WTC11 (cell line): ENCODE results near the gene ZNF248. TPM values are rescaled to one million over a fixed set of nuclear protein-coding genes. Genes with fewer than 3 reads are reported as not detected.

Experiments
- ATAC-seq: fragments of 200-7000 bp; cut with Tn5 transposase; 2 replicates; pipeline ENCODE4 v1.10.0; 2021; ENCODE audit warnings: mild to moderate bottlenecking, moderate library complexity
- CTCF ChIA-PET: fragments of 300-600 bp; sonication (Branson Sonifier 250); formaldehyde crosslinking; loops from one replicate; lab custom pipeline; 2021; ENCODE audit warnings: antibody characterized with exemption; lab: Charles Lee
- POLR2A ChIA-PET: fragments of 350-600 bp; sonication (Branson Sonifier 250); formaldehyde crosslinking; loops from one replicate; lab custom pipeline; 2021; ENCODE audit warnings: antibody characterized with exemption; lab: Charles Lee
- DNase-seq: peaks from one replicate; pipeline ENCODE4 v3.0.0; 2021; ENCODE audit warnings: low spot score
- H3K27ac Mint-ChIP-seq: 2 replicates; pipeline ENCODE4 v1.8.0; 2021; ENCODE audit warnings: mixed read lengths
- H3K27me3 Mint-ChIP-seq: 2 replicates; pipeline ENCODE4 v1.8.0; 2021; ENCODE audit warnings: low read depth, mild to moderate bottlenecking, moderate library complexity, mixed read lengths
- H3K36me3 Mint-ChIP-seq: 2 replicates; pipeline ENCODE4 v1.8.0; 2021; ENCODE audit warnings: mixed read lengths
- H3K4me1 Mint-ChIP-seq: 2 replicates; pipeline ENCODE4 v1.8.0; 2022; ENCODE audit warnings: mixed read lengths
- H3K4me3 Mint-ChIP-seq: 2 replicates; pipeline ENCODE4 v1.8.0; 2021; ENCODE audit warnings: mild to moderate bottlenecking, moderate library complexity, mixed read lengths
- H3K9me3 Mint-ChIP-seq: 2 replicates; pipeline ENCODE4 v1.8.0; 2021; ENCODE audit warnings: mixed read lengths
- AFF4 ChIP-seq: sonication (generic); formaldehyde crosslinking; IDR thresholded peaks from 2 replicates; pipeline ENCODE4 v1.8.1; 2023; ENCODE audit warnings: mild to moderate bottlenecking, missing genetic modification reagents, borderline replicate concordance
- ATF1 ChIP-seq: sonication (generic); formaldehyde crosslinking; IDR thresholded peaks from 2 replicates; pipeline ENCODE4 v1.8.1; 2023; ENCODE audit warnings: mild to moderate bottlenecking, moderate library complexity, missing genetic modification reagents
- CDX4 ChIP-seq: fragments of 250-450 bp; sonication (Bioruptor Pico); IDR thresholded peaks from 2 replicates; pipeline ENCODE4 v1.9.0; 2021; ENCODE audit warnings: moderate library complexity, mild to moderate bottlenecking, inconsistent platforms, borderline replicate concordance
- CREM ChIP-seq: sonication (generic); formaldehyde crosslinking; IDR thresholded peaks from 2 replicates; pipeline ENCODE4 v1.8.1; 2022; ENCODE audit warnings: mild to moderate bottlenecking, missing genetic modification reagents, moderate library complexity
- ERG ChIP-seq: fragments of 250-450 bp; sonication (Bioruptor Pico); IDR thresholded peaks from 2 replicates; pipeline ENCODE4 v1.8.0; 2021; ENCODE audit warnings: mild to moderate bottlenecking
- GTF2I ChIP-seq: fragments of 250-450 bp; sonication (Bioruptor Pico); conservative IDR thresholded peaks from 2 replicates; pipeline ENCODE4 v1.4.0; 2021; ENCODE audit warnings: mild to moderate bottlenecking
- IRF1 ChIP-seq: sonication (generic); formaldehyde crosslinking; IDR thresholded peaks from 2 replicates; pipeline ENCODE4 v1.8.0; 2023; ENCODE audit warnings: missing genetic modification reagents
- IRF2 ChIP-seq: sonication (generic); formaldehyde crosslinking; IDR thresholded peaks from 2 replicates; pipeline ENCODE4 v1.8.0; 2022; ENCODE audit warnings: low read depth, missing genetic modification reagents, borderline replicate concordance
- MAX ChIP-seq: sonication (generic); formaldehyde crosslinking; IDR thresholded peaks from 2 replicates; pipeline ENCODE4 v1.8.0; 2022; ENCODE audit warnings: mild to moderate bottlenecking, missing genetic modification reagents
- NR2C2 ChIP-seq: sonication (generic); formaldehyde crosslinking; IDR thresholded peaks from 2 replicates; pipeline ENCODE4 v1.8.0; 2022; ENCODE audit warnings: mild to moderate bottlenecking, missing genetic modification reagents
- SMAD4 ChIP-seq: sonication (generic); formaldehyde crosslinking; IDR thresholded peaks from 2 replicates; pipeline ENCODE4 v1.8.0; 2022; ENCODE audit warnings: mild to moderate bottlenecking, missing genetic modification reagents
- ZNF138 ChIP-seq: sonication (generic); formaldehyde crosslinking; conservative IDR thresholded peaks from 2 replicates; pipeline ENCODE4 v1.8.1; 2022; ENCODE audit warnings: mild to moderate bottlenecking, moderate library complexity, missing genetic modification reagents
- ZNF219 ChIP-seq: sonication (generic); formaldehyde crosslinking; IDR thresholded peaks from 2 replicates; pipeline ENCODE4 v1.8.0; 2023; ENCODE audit warnings: missing genetic modification reagents, mild to moderate bottlenecking, borderline replicate concordance
- ZNF281 ChIP-seq: sonication (generic); formaldehyde crosslinking; IDR thresholded peaks from 2 replicates; pipeline ENCODE4 v1.8.0; 2023; ENCODE audit warnings: mild to moderate bottlenecking, missing genetic modification reagents
- ZNF317 ChIP-seq: sonication (generic); formaldehyde crosslinking; IDR thresholded peaks from 2 replicates; pipeline ENCODE4 v1.8.1; 2023; ENCODE audit warnings: low read depth, mild to moderate bottlenecking, moderate library complexity, missing genetic modification reagents, borderline replicate concordance
- ZNF396 ChIP-seq: fragments of 250-450 bp; sonication (Bioruptor Pico); IDR thresholded peaks from 2 replicates; pipeline ENCODE4 v1.8.0; 2021; ENCODE audit warnings: mild to moderate bottlenecking, moderate library complexity, borderline replicate concordance
- ZNF671 ChIP-seq: fragments of 250-450 bp; sonication (Bioruptor Pico); IDR thresholded peaks from 2 replicates; pipeline ENCODE4 v1.8.0; 2021; ENCODE audit warnings: mild to moderate bottlenecking
- total RNA-seq: library from RNA; stranded (reverse); gene quantifications from 3 replicates; pipeline ENCODE4 v1.2.3, GENCODE V29; 2021
- TF ChIP-seq, protein P1 (sequence below): sonication (generic); formaldehyde crosslinking; IDR thresholded peaks from 2 replicates; pipeline ENCODE4 v1.8.0; 2022; ENCODE audit warnings: mild to moderate bottlenecking, missing genetic modification reagents
- TF ChIP-seq, protein P2 (sequence below): sonication (generic); formaldehyde crosslinking; IDR thresholded peaks from 2 replicates; pipeline ENCODE4 v1.8.1; 2023; ENCODE audit warnings: mild to moderate bottlenecking, missing genetic modification reagents
- TF ChIP-seq, protein P3 (sequence below): fragments of 250-450 bp; sonication (Bioruptor Pico); IDR thresholded peaks from 2 replicates; pipeline ENCODE4 v1.9.0; 2021; ENCODE audit warnings: mild to moderate bottlenecking

ZNF248 gene
- total RNA-seq, 1 experiment from 2014 or later: 1.9 TPM

GRCh38 chr10:37872283-37872682, 14.9 kb upstream of the ZNF248 start:
- ChIA-PET CTCF (no interaction called here), POLR2A (no interaction called here)
- Mint-ChIP-seq H3K27me3 (peaks cover 7% of the 10 kb centered on the region; the same call in 1 of the 2 replicates), H3K4me3 (no peak overlapping the region), H3K36me3 (peaks cover 42% of the 10 kb centered on the region), H3K27ac (no peak overlapping the region), H3K9me3 (peaks cover 60% of the 10 kb centered on the region), H3K4me1 (no peaks in the 10 kb centered on the region)
- ATAC-seq: no peak
- TF ChIP-seq, protein P1, sequence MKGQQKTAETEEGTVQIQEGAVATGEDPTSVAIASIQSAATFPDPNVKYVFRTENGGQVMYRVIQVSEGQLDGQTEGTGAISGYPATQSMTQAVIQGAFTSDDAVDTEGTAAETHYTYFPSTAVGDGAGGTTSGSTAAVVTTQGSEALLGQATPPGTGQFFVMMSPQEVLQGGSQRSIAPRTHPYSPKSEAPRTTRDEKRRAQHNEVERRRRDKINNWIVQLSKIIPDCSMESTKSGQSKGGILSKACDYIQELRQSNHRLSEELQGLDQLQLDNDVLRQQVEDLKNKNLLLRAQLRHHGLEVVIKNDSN (CRISPR knock-in tag): no peak
- TF ChIP-seq NR2C2 (CRISPR knock-in tag): no peak
- TF ChIP-seq SMAD4 (CRISPR knock-in tag): no peak
- TF ChIP-seq IRF2 (CRISPR knock-in tag): no peak
- TF ChIP-seq MAX (CRISPR knock-in tag): no peak
- no peak for TF ChIP-seq ZNF281 (CRISPR knock-in tag)
- no peak for TF ChIP-seq ZNF396 (CRISPR knock-in tag)
- no peak for TF ChIP-seq IRF1 (CRISPR knock-in tag)
- TF ChIP-seq CREM (CRISPR knock-in tag): no peak
- TF ChIP-seq CDX4: no peak
- no peak for TF ChIP-seq GTF2I (CRISPR knock-in tag)
- TF ChIP-seq, protein P2, sequence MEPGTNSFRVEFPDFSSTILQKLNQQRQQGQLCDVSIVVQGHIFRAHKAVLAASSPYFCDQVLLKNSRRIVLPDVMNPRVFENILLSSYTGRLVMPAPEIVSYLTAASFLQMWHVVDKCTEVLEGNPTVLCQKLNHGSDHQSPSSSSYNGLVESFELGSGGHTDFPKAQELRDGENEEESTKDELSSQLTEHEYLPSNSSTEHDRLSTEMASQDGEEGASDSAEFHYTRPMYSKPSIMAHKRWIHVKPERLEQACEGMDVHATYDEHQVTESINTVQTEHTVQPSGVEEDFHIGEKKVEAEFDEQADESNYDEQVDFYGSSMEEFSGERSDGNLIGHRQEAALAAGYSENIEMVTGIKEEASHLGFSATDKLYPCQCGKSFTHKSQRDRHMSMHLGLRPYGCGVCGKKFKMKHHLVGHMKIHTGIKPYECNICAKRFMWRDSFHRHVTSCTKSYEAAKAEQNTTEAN (CRISPR knock-in tag): no peak
- TF ChIP-seq ZNF671: no peak
- DNase-seq: no peak

- no peak overlapping the region for H3K4me3 Mint-ChIP-seq
- peaks cover 7% of the 10 kb centered on the region; the same call in 1 of the 2 replicates for H3K27me3 Mint-ChIP-seq
- no peaks in the 10 kb centered on the region for H3K4me1 Mint-ChIP-seq
- ChIA-PET POLR2A (no interaction called here), CTCF (no interaction called here)
- no peak for ATAC-seq
- H3K9me3 Mint-ChIP-seq: peaks cover 64% of the 10 kb centered on the region
- DNase-seq: no peak
- H3K27ac Mint-ChIP-seq: no peak overlapping the region
- H3K36me3 Mint-ChIP-seq: peaks cover 42% of the 10 kb centered on the region
- TF ChIP-seq ZNF138 (CRISPR knock-in tag): no peak
- no peak for TF ChIP-seq CDX4
- no peak for TF ChIP-seq NR2C2 (CRISPR knock-in tag)
- TF ChIP-seq ZNF317: no peak
- TF ChIP-seq ATF1 (CRISPR knock-in tag): no peak
- no peak for TF ChIP-seq AFF4 (CRISPR knock-in tag)
- no peak for TF ChIP-seq ERG (CRISPR knock-in tag)
- no peak for TF ChIP-seq GTF2I (CRISPR knock-in tag)
- TF ChIP-seq, protein P3, sequence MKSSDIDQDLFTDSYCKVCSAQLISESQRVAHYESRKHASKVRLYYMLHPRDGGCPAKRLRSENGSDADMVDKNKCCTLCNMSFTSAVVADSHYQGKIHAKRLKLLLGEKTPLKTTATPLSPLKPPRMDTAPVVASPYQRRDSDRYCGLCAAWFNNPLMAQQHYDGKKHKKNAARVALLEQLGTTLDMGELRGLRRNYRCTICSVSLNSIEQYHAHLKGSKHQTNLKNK (CRISPR knock-in tag): no peak
- no peak for TF ChIP-seq ZNF219 (CRISPR knock-in tag)
Measured at GRCh38 chr10:37871568-37872251, 14.3 kb upstream of the ZNF248 start.
